Common myeloid progenitor, CD34-positive (primary cell): ENCODE results near the gene KLF2.

Experiments
- CTCF ChIA-PET: fragments of 350-600 bp; sonication (Branson Sonifier 250); formaldehyde crosslinking; loops from one replicate; lab custom pipeline; 2021; ENCODE audit warnings: antibody characterized with exemption; lab: Charles Lee
- POLR2A ChIA-PET: fragments of 350-600 bp; sonication (Branson Sonifier 250); formaldehyde crosslinking; loops from one replicate; lab custom pipeline; 2021; ENCODE audit warnings: antibody characterized with exemption; lab: Charles Lee
- DNase-seq, 3 donors: peaks; one replicate each; pipeline versions ENCODE4 v3.0.0 to v3.0.0-alpha.2; 2013
- H3K27ac ChIP-seq, 2 experiments: 1 replicate in 1 of 2; 2 replicates in 1 of 2; pipeline ENCODE4 v1.7.0; 2013; ENCODE audit warnings: inconsistent platforms in 2 of 2, low read length in 2 of 2, mild to moderate bottlenecking in 2 of 2, low read depth in 1 of 2, moderate library complexity in 1 of 2; ENCODE audit not compliant: severe bottlenecking in 2 of 2, insufficient read depth in 1 of 2, poor library complexity in 1 of 2
- H3K27me3 ChIP-seq, 5 experiments: replicated peaks in 2 of 5; 1 replicate in 3 of 5; 2 replicates in 2 of 5; pipeline versions ENCODE4 v1.6.1 to v1.7.0; 2013; ENCODE audit warnings: low read length in 4 of 5, mild to moderate bottlenecking in 2 of 5, moderate library complexity in 2 of 5, inconsistent platforms in 1 of 5; ENCODE audit not compliant: insufficient read depth in 5 of 5, control insufficient read depth in 4 of 5
- H3K36me3 ChIP-seq, 4 experiments: 1 replicate in 2 of 4; 2 replicates in 2 of 4; pipeline versions ENCODE4 v1.6.1 to v1.7.0; 2013; ENCODE audit warnings: low read length in 3 of 4, control low read depth in 1 of 4, mild to moderate bottlenecking in 1 of 4; ENCODE audit not compliant: control insufficient read depth in 4 of 4, insufficient read depth in 4 of 4
- H3K4me1 ChIP-seq, 4 experiments: 1 replicate in 3 of 4; 2 replicates in 1 of 4; pipeline versions ENCODE4 v1.6.1 to v1.7.1; 2013; ENCODE audit warnings: low read length in 3 of 4, mild to moderate bottlenecking in 3 of 4, control low read depth in 1 of 4, inconsistent platforms in 1 of 4, moderate library complexity in 1 of 4; ENCODE audit not compliant: control insufficient read depth in 4 of 4, insufficient read depth in 4 of 4; ENCODE audit errors: control extremely low read depth in 1 of 4
- H3K4me3 ChIP-seq, 7 experiments: 1 replicate in 4 of 7; 2 replicates in 3 of 7; pipeline versions ENCODE4 v1.5.1 to v1.7.0; 2013; ENCODE audit warnings: mild to moderate bottlenecking in 7 of 7, low read length in 6 of 7, moderate library complexity in 6 of 7, inconsistent platforms in 2 of 7, low read depth in 2 of 7, control low read depth in 1 of 7; ENCODE audit not compliant: insufficient read depth in 4 of 7, control insufficient read depth in 1 of 7; ENCODE audit errors: extremely low read depth in 1 of 7
- H3K9me3 ChIP-seq, 5 experiments: 1 replicate in 4 of 5; 2 replicates in 1 of 5; pipeline versions ENCODE4 v1.6.1 to v1.7.1; 2013; ENCODE audit warnings: low read length in 4 of 5, mild to moderate bottlenecking in 2 of 5, inconsistent platforms in 1 of 5, low read depth in 1 of 5, moderate library complexity in 1 of 5; ENCODE audit not compliant: control insufficient read depth in 4 of 5, insufficient read depth in 2 of 5; ENCODE audit errors: control extremely low read depth in 1 of 5
- WGBS: methylation state at CpG from one replicate; pipeline ENCODE4 v1.1.5; 2013; ENCODE audit not compliant: insufficient coverage; 5-methylcytosine and 5-hydroxymethylcytosine counted together

Gene KLF2

GRCh38 chr19:16285769-16286498 lies 38.7 kb upstream of the KLF2 start:
- 10% methylated on average over 16 of the region's 22 CpGs for WGBS
- H3K27me3 ChIP-seq = no peaks in the 10 kb centered on the region
- peak overlapping the region in 4 of 7 experiments; percentile 22 to 69 (median 50) for H3K4me3 ChIP-seq
- ChIA-PET CTCF (interaction anchor here (1.2 to 2.0 kb wide), 3 partner anchors 12 to 27 kb away, joined by 3 to 6 read pairs (median 5); no protein-coding TSS in a partner anchor), POLR2A (interaction anchor here (1.0 to 1.8 kb wide), 5 partner anchors 27 to 42 kb away, joined by 3 to 6 read pairs (median 3); partner anchors contain the start of gene KLF2)
- peaks cover 0 to 48% (median 41%) of the 10 kb centered on the region in 4 experiments for H3K4me1 ChIP-seq
- H3K36me3 ChIP-seq = no peaks in the 10 kb centered on the region
- DNase-seq = peak; percentile 45 to 63 (median 58)
- H3K9me3 ChIP-seq = no peaks in the 10 kb centered on the region
- H3K27ac ChIP-seq = no peak overlapping the region

- Histone ChIP-seq H3K27ac (no peak overlapping the region), H3K4me1 (peaks cover 0 to 34% (median 25%) of the 10 kb centered on the region in 4 experiments), H3K9me3 (no peaks in the 10 kb centered on the region), H3K27me3 (no peaks in the 10 kb centered on the region), H3K4me3 (no peak overlapping the region), H3K36me3 (no peaks in the 10 kb centered on the region)
- WGBS = 70% methylated on average over 8 of the region's 9 CpGs
- peak in 2 of 3 donors; percentile 65 to 71 for DNase-seq
- CTCF ChIA-PET = interaction anchor here (2.1 kb wide), 1 partner anchor 41 kb away, joined by 6 read pairs; no protein-coding TSS in a partner anchor
- POLR2A ChIA-PET = no interaction called here
Observed at GRCh38 chr19:16288544-16288943, 36.1 kb upstream of the KLF2 start.

- no peaks in the 10 kb centered on the region for H3K27me3 ChIP-seq
- no peaks in the 10 kb centered on the region for H3K9me3 ChIP-seq
- DNase-seq = no peak
- H3K27ac ChIP-seq = no peak overlapping the region
- peaks cover 0 to 23% (median 15%) of the 10 kb centered on the region in 4 experiments for H3K4me1 ChIP-seq
- CTCF ChIA-PET = interaction anchor here (0.6 kb wide), 1 partner anchor 444 kb away, joined by 4 read pairs; no protein-coding TSS in a partner anchor
- POLR2A ChIA-PET = no interaction called here
- no peaks in the 10 kb centered on the region for H3K36me3 ChIP-seq
- 94% methylated on average over 2 of the region's 7 CpGs for WGBS
- no peak overlapping the region for H3K4me3 ChIP-seq
Observed at GRCh38 chr19:16289594-16289993, 35.0 kb upstream of the KLF2 start.

- DNase-seq = no peak
- CTCF ChIA-PET = interaction anchor here (1.2 kb wide), 1 partner anchor 89 kb away, joined by 3 read pairs; no protein-coding TSS in a partner anchor
Observed at GRCh38 chr19:16290692-16291091, 33.9 kb upstream of the KLF2 start.

GRCh38 chr19:16293118-16294091 lies 31.2 kb upstream of the KLF2 start:
- peaks cover 0 to 3% (median 0%) of the 10 kb centered on the region in 5 experiments for H3K27me3 ChIP-seq
- H3K27ac ChIP-seq = no peak overlapping the region
- WGBS = over 99% methylated on average over 15 of the region's 27 CpGs
- H3K9me3 ChIP-seq = no peaks in the 10 kb centered on the region
- no peak overlapping the region for H3K4me3 ChIP-seq
- peaks cover 0 to 2% (median 0%) of the 10 kb centered on the region in 4 experiments for H3K4me1 ChIP-seq
- no peak for DNase-seq
- POLR2A ChIA-PET = no interaction called here
- CTCF ChIA-PET = interaction anchor here (0.9 to 1.7 kb wide), 2 partner anchors 26 to 48 kb away, joined by 3 to 5 read pairs; no protein-coding TSS in a partner anchor
- no peaks in the 10 kb centered on the region for H3K36me3 ChIP-seq

More at GRCh38 chr19:16290692-16291091, 33.9 kb upstream of the KLF2 start:
- Histone ChIP-seq H3K36me3 (no peaks in the 10 kb centered on the region), H3K4me3 (no peak overlapping the region), H3K27ac (no peak overlapping the region), H3K9me3 (no peaks in the 10 kb centered on the region), H3K4me1 (peaks cover 0 to 15% (median 11%) of the 10 kb centered on the region in 4 experiments), H3K27me3 (no peaks in the 10 kb centered on the region)
- WGBS = 92% methylated on average over 8 of the region's 10 CpGs
- POLR2A ChIA-PET = no interaction called here

GRCh38 chr19:16295057-16295456 lies 29.6 kb upstream of the KLF2 start:
- 91% methylated on average over 10 of the region's 12 CpGs for WGBS
- Histone ChIP-seq H3K4me1 (peaks cover 0 to 2% (median 0%) of the 10 kb centered on the region in 4 experiments), H3K36me3 (no peaks in the 10 kb centered on the region), H3K27ac (no peak overlapping the region), H3K4me3 (no peak overlapping the region), H3K27me3 (peaks cover 0 to 3% (median 0%) of the 10 kb centered on the region in 5 experiments), H3K9me3 (no peaks in the 10 kb centered on the region)
- no peak for DNase-seq
- POLR2A ChIA-PET = interaction anchor here (0.6 kb wide), 1 partner anchor 24 kb away, joined by 4 read pairs; no protein-coding TSS in a partner anchor
- CTCF ChIA-PET = no interaction called here
